Myocyte (in vitro differentiated cells): ENCODE measurements around the gene SMIM20. TPM values are rescaled to one million over a fixed set of nuclear protein-coding genes. Genes with fewer than 3 reads are reported as not detected.
"Not testable (repeated sequence)": the region's sequence is repeated elsewhere in the genome, so short reads cannot be mapped to it uniquely, and the experiment has no call there.

Experiments used
- DNase-seq: peaks from one replicate; pipeline ENCODE4 v3.0.0-alpha.2; 2012; ENCODE audit warnings: low read depth
- total RNA-seq: library from RNA; depleted of rRNA; stranded (reverse); fragments of >200 nt; gene quantifications from 2 replicates; pipeline ENCODE4 v1.2.3, GENCODE V29; 2014

SMIM20 gene
- total RNA-seq, 1 donor from 2014 or later: 31.7 TPM

GRCh38 chr4:25890571-25891485 lies 23.2 kb upstream of the SMIM20 start:
- no peak for DNase-seq

GRCh38 chr4:25892796-25893195 lies 21.2 kb upstream of the SMIM20 start:
- DNase-seq: no peak

- DNase-seq: no peak
These were observed 17.1 kb upstream of the SMIM20 start for GRCh38 chr4:25896776-25897539.

GRCh38 chr4:25900310-25900709 lies 13.7 kb upstream of the SMIM20 start:
- no peak for DNase-seq

- no peak for DNase-seq
These were observed 13.0 kb upstream of the SMIM20 start for GRCh38 chr4:25901030-25901430.

- DNase-seq: peak; percentile 47
These were observed 9.9 kb upstream of the SMIM20 start for GRCh38 chr4:25903900-25904747.

GRCh38 chr4:25904748-25905082 lies 9.3 kb upstream of the SMIM20 start:
- no peak for DNase-seq

- no peak for DNase-seq
These were observed 8.6 kb upstream of the SMIM20 start for GRCh38 chr4:25905371-25905770.

- DNase-seq: not testable (repeated sequence)
These were observed 7.9 kb upstream of the SMIM20 start for GRCh38 chr4:25906113-25906512.

GRCh38 chr4:25908491-25908901 lies 5.5 kb upstream of the SMIM20 start:
- DNase-seq: peak; percentile 91

GRCh38 chr4:25911356-25911755 lies 2.7 kb upstream of the SMIM20 start:
- DNase-seq: no peak

GRCh38 chr4:25913056-25913850 lies 767 bp upstream of the SMIM20 start:
- peak; percentile 26 for DNase-seq

- no peak for DNase-seq
These were observed 791 bp downstream of the SMIM20 start for GRCh38 chr4:25914670-25915352.

- peak; percentile 34 for DNase-seq
These were observed 1.3 kb downstream of the SMIM20 start for GRCh38 chr4:25915353-25915705.

GRCh38 chr4:25916870-25917269 lies 2.9 kb downstream of the SMIM20 start:
- DNase-seq: no peak

- no peak for DNase-seq
These were observed 5.7 kb downstream of the SMIM20 start for GRCh38 chr4:25919676-25920075.

- no peak for DNase-seq
These were observed 7.9 kb downstream of the SMIM20 start for GRCh38 chr4:25921922-25922321.

- no peak for DNase-seq
These were observed 8.9 kb downstream of the SMIM20 start for GRCh38 chr4:25922812-25923369.

- peak; percentile 30 for DNase-seq
These were observed 9.7 kb downstream of the SMIM20 start for GRCh38 chr4:25923745-25924144.
